Lower lobe of right lung (tissue), 2 donors: ENCODE results near the gene ABLIM3. TPM values are rescaled to one million over a fixed set of nuclear protein-coding genes. Genes with fewer than 3 reads are reported as not detected.

Experiments
- ATAC-seq, 2 donors: fragments of 200-7000 bp; cut with Tn5 transposase; one replicate each; pipeline ENCODE4 v1.9.1; 2020 to 2022; ENCODE audit warnings: mild to moderate bottlenecking in 2 of 2, moderate library complexity in 2 of 2
- DNase-seq: peaks from one replicate; pipeline ENCODE4 v3.0.0-alpha.2; 2020
- H3K27ac ChIP-seq: fragments of 200-600 bp; one replicate; pipeline ENCODE4 v1.8.0; 2022
- H3K27me3 ChIP-seq: fragments of 200-600 bp; one replicate; pipeline ENCODE4 v1.8.0; 2022; ENCODE audit warnings: low read depth
- H3K36me3 ChIP-seq: fragments of 200-600 bp; one replicate; pipeline ENCODE4 v1.8.0; 2022; ENCODE audit warnings: mild to moderate bottlenecking
- H3K4me1 ChIP-seq: fragments of 200-600 bp; one replicate; pipeline ENCODE4 v1.8.0; 2022
- H3K4me3 ChIP-seq: fragments of 200-600 bp; one replicate; pipeline ENCODE4 v1.8.0; 2022; ENCODE audit warnings: mild to moderate bottlenecking
- H3K9me3 ChIP-seq: fragments of 200-600 bp; one replicate; pipeline ENCODE4 v1.8.0; 2022
- intact Hi-C: fragments of 100-400 bp; cut with DNase I; formaldehyde crosslinking; loops from one replicate; pipeline ENCODE4 v1.11.0; 2022
- long read RNA-seq: library from polyadenylated mRNA; unstranded; transcript quantifications from one replicate; pipeline ENCODE4 v2.0.0, GENCODE V29; 2021
- total RNA-seq: library from RNA; stranded (reverse); fragmentation: NEBNext Ultra II Directional; extraction: Animal tissue kit (Norgen Biotek cat#: 25700); gene quantifications from one replicate; pipeline ENCODE4 v1.2.1, GENCODE V29; 2021
- TF ChIP-seq, protein P1 (sequence below): fragments of 200-600 bp; IDR thresholded peaks from one replicate; pipeline ENCODE4 v1.8.0; 2022; ENCODE audit warnings: antibody characterized with exemption, mild to moderate bottlenecking
- donor health status: DM: no; HTN: yes; CAD: no; lungs with severe emphysema.

The ABLIM3 gene
- 26.7 TPM for total RNA-seq
- long read RNA-seq, partial matches to known transcripts, result 6 of 12 reads
- long read RNA-seq, other reads (novel, unspliced or antisense), result 6 of 12 reads

DNA sequence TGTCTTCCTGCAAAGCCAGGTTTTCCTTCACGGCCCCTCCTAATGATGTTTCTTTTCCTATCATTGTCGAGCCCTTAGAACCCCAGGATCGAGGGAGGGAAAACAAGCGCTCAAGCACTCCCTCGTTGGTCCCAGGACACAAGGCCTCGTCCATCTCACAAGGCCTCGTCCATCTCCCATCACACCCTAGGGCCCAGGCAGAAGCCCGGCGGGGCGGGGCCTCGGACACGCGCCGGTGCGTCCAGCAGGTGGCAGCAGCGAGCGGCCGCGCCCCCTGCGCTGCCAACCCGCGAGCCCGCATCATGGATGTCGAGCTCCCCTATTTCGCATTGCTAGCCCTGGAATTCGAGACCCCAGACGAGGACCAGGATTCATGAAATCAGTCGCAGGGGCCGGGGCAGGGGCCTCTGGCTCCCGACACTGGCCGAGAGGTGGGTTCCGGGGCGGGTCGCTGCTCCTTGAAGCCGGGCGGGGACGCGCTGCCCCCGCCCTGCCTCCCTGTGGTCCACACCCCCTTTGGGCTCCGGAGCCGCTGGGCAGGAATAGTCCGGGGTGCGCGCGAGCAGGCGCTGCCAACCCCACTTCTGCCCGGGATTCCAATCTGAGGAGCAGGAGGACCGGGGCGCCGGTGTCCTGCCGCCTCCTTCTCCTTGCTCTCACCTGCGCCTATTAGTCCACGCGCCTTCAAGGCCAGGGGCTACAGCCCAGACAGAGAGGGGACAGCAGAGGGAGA lies at the start of gene ABLIM3:
Gene ABLIM3, plus strand, starts transcription at position 270 of the 733 bp plus-strand sequence. CDS start 603 bp downstream, outside the sequence.
- H3K27ac ChIP-seq, result peak within 1 kb of the TSS; percentile 81
- intact Hi-C loops, result no loop called here

DNA sequence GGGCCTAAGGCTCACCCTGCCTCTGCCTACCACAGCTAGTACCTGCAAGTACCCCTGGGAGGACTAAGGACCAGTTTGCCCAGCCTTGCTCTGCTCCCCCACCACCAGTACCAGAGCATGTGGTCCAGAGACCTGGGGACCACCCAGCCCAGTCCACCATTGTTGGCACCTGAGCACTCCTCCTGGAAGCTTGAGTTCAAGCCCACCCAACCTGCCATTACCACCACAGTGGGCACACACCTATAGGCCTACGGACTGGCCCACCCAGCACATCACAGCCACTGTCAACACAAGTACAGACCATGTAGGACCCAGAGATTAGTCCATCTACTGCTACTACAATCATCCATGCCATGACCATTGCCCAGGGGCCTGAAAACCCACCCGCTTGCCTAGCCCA lies 47.7 kb upstream of the ABLIM3 start:
- ATAC-seq (peak in 1 of 2 donors; percentile 32), DNase-seq (no peak)
- Histone ChIP-seq H3K4me3 (no peak overlapping the region), H3K4me1 (no peaks in the 10 kb centered on the region), H3K27ac (no peak overlapping the region), H3K27me3 (no peaks in the 10 kb centered on the region), H3K36me3 (no peaks in the 10 kb centered on the region), H3K9me3 (no peaks in the 10 kb centered on the region)
- intact Hi-C loops, result no loop called here
- TF ChIP-seq, protein P1, sequence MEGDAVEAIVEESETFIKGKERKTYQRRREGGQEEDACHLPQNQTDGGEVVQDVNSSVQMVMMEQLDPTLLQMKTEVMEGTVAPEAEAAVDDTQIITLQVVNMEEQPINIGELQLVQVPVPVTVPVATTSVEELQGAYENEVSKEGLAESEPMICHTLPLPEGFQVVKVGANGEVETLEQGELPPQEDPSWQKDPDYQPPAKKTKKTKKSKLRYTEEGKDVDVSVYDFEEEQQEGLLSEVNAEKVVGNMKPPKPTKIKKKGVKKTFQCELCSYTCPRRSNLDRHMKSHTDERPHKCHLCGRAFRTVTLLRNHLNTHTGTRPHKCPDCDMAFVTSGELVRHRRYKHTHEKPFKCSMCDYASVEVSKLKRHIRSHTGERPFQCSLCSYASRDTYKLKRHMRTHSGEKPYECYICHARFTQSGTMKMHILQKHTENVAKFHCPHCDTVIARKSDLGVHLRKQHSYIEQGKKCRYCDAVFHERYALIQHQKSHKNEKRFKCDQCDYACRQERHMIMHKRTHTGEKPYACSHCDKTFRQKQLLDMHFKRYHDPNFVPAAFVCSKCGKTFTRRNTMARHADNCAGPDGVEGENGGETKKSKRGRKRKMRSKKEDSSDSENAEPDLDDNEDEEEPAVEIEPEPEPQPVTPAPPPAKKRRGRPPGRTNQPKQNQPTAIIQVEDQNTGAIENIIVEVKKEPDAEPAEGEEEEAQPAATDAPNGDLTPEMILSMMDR, result no peak

More for the DNA sequence above, at the start of gene ABLIM3:
- no peaks in the 10 kb centered on the region for H3K9me3 ChIP-seq
- DNase-seq, result peak; percentile 80
- no peaks in the 10 kb centered on the region for H3K27me3 ChIP-seq
- peaks cover 32% of the 10 kb centered on the region for H3K4me1 ChIP-seq
- no peaks in the 10 kb centered on the region for H3K36me3 ChIP-seq
- peak within 1 kb of the TSS; percentile 68 for H3K4me3 ChIP-seq
- TF ChIP-seq, protein P1, result peak; percentile 97
- ATAC-seq, result peak; percentile 96 to 97

DNA sequence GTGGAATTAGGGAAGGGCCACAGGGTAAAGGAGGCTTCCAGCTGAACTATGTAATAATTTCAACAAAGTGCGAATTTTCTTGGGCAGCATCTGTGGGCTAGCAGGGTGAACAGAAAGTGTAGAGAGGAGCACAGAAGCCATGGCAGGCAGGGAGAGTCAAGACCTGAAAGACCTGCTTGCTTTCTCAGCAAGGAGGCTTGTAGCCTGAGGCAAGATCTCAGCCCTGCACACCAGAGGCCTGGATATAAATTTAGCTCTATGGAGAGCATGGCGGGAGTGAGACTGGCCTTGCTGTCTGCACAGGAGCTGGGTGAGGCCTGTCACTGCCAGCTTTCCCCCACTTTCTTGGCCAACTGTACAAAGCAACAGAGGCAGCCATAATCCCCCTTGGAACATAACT lies 46.3 kb upstream of the ABLIM3 start:
- intact Hi-C loops, result no loop called here
- no peak for ATAC-seq
- no peaks in the 10 kb centered on the region for H3K27me3 ChIP-seq
- H3K27ac ChIP-seq, result no peak overlapping the region
- H3K4me3 ChIP-seq, result no peak overlapping the region
- H3K4me1 ChIP-seq, result no peaks in the 10 kb centered on the region
- no peak for DNase-seq
- no peaks in the 10 kb centered on the region for H3K36me3 ChIP-seq
- TF ChIP-seq, protein P1, result no peak
- H3K9me3 ChIP-seq, result peaks cover 8% of the 10 kb centered on the region

DNA sequence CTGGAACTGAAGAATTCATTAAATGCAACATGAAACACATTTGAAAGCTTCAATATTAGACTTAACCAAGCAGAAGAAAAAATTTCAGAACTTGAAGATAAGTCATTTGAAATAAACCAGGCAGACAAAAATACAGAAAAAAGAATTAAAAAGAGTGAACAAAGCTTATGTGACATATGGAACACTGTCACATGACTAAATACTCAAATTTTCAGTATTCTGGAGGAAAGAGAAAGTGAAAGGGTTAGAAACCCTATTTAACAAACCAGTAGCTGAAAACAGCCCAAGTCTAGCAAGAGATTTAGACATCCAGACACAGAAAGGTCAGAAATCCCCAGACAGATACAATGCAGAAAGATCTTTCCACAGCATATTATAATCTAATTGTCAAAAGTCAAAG lies 41.4 kb upstream of the ABLIM3 start:
- intact Hi-C loops, result no loop called here
- ATAC-seq (no peak), DNase-seq (no peak)
- no peaks in the 10 kb centered on the region for H3K4me1 ChIP-seq
- H3K36me3 ChIP-seq, result no peaks in the 10 kb centered on the region
- H3K27ac ChIP-seq, result no peak overlapping the region
- no peak overlapping the region for H3K4me3 ChIP-seq
- no peaks in the 10 kb centered on the region for H3K27me3 ChIP-seq
- peaks cover 17% of the 10 kb centered on the region for H3K9me3 ChIP-seq
- TF ChIP-seq, protein P1, result no peak

DNA sequence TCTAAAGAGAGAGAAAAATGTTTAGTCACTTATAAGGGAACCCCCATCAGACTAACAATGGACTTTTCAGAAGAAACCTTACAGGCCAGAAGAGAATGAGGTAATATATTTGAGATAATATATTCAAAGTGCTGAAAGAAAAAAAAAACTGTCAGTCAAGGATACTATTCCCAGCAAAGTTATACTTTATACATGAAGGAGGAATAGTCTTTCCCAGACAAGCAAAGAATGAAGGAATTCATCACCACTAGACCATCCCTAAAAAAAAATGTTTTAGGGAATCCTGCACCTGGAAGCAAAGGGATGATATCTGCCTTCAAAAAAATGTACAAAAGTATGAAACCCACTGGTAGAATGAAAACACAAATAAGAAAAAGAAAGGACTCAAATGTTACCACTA lies 41.0 kb upstream of the ABLIM3 start:
- ATAC-seq (no peak), DNase-seq (no peak)
- intact Hi-C loops, result no loop called here
- no peak overlapping the region for H3K27ac ChIP-seq
- H3K36me3 ChIP-seq, result no peaks in the 10 kb centered on the region
- H3K27me3 ChIP-seq, result no peaks in the 10 kb centered on the region
- TF ChIP-seq, protein P1, result no peak
- peaks cover 17% of the 10 kb centered on the region for H3K9me3 ChIP-seq
- H3K4me3 ChIP-seq, result no peak overlapping the region
- H3K4me1 ChIP-seq, result no peaks in the 10 kb centered on the region
